ENCODE results near the gene AMBN.
"Not testable (repeated sequence)": the region's sequence is repeated elsewhere in the genome, so short reads cannot be mapped to it uniquely, and the experiment has no call there.

AMBN gene

DNA sequence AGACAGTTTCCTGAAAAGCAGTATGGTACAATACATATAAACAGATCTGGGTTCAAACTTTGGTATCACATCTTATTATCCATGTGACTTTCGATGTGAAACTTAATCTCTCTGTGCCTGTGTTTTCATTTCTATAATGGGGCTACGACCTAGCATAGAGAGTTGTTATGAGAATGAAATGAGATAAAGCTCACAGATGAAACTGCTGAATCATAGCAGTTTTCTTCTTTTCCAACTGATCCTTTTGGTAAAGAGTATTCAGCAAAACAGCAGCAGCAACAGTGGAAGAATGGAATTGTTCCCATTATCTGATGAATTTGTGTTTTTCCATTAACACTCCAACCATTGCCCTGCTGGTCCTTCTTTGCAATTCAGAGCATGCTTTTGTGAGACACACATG is 16.3 kb downstream of the AMBN start:
- DNase-seq (ENCODE audit: low read depth in 1 of 2, low spot score in 1 of 2), result no peak

DNA sequence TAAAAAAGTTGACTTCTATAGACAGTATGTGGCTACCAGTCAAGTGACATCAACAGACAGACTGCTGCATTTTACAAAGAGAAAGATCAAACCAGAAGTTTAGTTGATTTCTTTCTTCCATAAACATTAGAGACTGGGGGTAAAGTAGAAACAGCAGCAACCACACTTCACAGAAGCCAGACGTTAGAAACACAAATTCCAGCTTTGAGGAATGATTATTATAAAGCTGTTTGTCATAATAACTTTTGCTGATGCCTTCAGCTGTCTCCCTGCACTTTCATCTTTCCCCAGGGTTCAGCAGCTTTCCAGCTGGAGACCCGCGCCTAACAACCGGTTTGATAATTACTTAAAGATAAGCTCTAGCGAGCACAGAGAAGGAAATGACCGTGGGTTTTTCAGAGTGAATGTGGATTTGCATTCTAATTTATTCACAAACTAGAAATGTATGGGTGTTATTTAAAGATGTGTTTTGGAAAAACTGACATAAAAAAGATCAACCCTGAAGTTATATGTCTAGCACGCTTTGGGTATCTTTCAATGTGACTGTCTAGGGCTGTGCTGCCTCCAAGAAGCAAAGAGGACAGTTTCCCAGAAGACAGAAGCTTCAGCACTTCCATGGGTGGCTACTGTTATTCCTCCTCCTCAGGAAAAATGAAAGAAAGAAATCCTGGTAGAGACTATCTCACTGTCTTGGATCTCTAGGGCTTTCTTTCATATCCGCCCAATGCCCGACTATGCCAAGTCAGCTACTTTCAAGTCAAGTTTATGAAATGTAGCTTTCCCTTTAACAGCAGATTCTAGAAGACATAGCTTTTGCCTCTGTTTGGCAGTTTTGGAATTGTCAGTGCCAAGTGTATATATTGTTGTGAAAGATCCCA is 21.5 kb downstream of the AMBN start:
- DNase-seq (ENCODE audit: low read depth in 1 of 2, low spot score in 1 of 2), result no peak

GRCh38 chr4:70614184-70614555 is 22.1 kb downstream of the AMBN start:
- DNase-seq (ENCODE audit: low read depth in 1 of 2, low spot score in 1 of 2), result no peak

- DNase-seq (ENCODE audit: low read depth in 1 of 2, low spot score in 1 of 2), result no peak
These were observed 27.2 kb downstream of the AMBN start for GRCh38 chr4:70619288-70619687.

GRCh38 chr4:70619778-70620177 is 27.7 kb downstream of the AMBN start:
- no peak for DNase-seq (ENCODE audit: low read depth in 1 of 2, low spot score in 1 of 2)

DNA sequence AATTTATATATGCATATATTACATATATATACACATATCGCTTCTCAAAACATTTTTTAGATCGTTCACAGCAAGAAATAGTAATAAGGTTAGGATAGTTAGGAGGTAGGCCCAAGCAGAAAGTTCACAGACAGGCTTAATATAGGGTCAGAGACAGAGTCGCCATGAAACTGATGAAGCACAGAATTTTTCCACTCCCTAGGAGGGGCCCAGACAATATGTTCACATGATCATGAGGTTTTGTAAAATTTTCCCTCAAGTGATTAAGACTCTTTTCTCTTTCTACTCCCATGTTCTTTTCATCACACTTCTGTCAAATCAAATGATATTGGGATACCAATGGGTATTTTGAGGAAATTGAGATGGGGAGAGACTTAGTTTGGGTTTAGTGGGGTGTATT is 31.3 kb downstream of the AMBN start:
- no peak for DNase-seq (ENCODE audit: low read depth in 1 of 2, low spot score in 1 of 2)

- DNase-seq (ENCODE audit: low read depth in 1 of 2, low spot score in 1 of 2), result no peak
These were observed 32.3 kb downstream of the AMBN start for GRCh38 chr4:70624226-70624793.

- DNase-seq (ENCODE audit: low read depth in 1 of 2, low spot score in 1 of 2), result no peak
These were observed 35.6 kb downstream of the AMBN start for GRCh38 chr4:70627620-70628019.

DNA sequence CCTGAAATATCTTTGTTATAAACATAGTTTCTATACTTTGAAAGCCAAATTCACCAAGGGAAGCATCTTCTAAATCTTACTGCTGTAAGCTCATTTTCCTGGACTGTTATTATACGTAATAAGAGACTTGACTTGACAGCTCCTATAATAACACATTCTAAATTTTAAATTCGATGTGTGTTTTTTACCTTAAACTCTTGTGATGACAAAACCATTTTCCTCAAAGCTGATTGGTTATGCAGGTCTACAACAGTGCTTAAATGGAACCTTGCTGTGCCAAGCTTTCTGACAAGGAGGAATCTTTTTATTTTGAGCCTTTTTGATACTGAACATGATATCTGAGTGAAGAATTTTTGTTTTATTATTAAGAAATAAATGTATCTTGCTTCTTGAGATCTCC is 36.4 kb downstream of the AMBN start, which contains the start of gene ENAM:
TSS of gene ENAM (plus strand) at position 301 of the 400 bp plus-strand sequence. CDS start 757 bp downstream, outside the sequence.
- DNase-seq (ENCODE audit: low read depth in 1 of 2, low spot score in 1 of 2), result no peak

DNA sequence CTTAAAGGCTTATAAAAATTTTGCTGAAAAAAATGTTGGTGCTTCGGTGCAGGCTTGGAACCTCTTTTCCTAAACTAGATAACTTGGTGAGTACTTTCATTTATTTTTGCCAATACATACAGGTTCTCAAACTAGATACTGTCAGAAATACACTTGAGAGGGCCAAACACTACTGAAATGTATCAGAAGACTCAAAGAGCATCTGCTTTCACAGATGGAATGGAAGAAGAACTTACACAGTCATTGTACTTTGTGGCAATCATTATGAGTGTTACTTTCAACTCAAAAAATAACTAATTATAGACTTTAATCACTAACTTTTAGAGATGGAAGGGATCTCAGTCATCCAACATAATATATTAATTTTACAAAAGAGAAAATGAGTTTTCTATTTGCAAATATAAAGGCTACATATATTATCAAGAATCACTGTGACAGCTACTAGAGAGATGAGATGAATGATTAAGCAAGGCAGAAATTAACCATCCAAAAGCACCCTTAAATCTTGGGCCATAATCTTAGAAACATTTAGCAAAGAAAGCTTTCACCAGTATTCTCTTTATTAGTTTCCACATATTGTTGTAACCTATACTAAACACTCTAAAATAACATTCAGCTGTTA is 37.5 kb downstream of the AMBN start:
- DNase-seq (ENCODE audit: low read depth in 1 of 2, low spot score in 1 of 2), result no peak

GRCh38 chr4:70630162-70630561 is 38.1 kb downstream of the AMBN start:
- no peak for DNase-seq (ENCODE audit: low read depth in 1 of 2, low spot score in 1 of 2)

GRCh38 chr4:70632028-70632427 is 40.0 kb downstream of the AMBN start:
- DNase-seq (ENCODE audit: low read depth in 1 of 2, low spot score in 1 of 2), result no peak

GRCh38 chr4:70634482-70634881 is 42.4 kb downstream of the AMBN start:
- DNase-seq (ENCODE audit: low read depth in 1 of 2, low spot score in 1 of 2), result no peak

- DNase-seq (ENCODE audit: low read depth in 1 of 2, low spot score in 1 of 2), result no peak
These were observed 45.3 kb downstream of the AMBN start for GRCh38 chr4:70637239-70637913.

DNA sequence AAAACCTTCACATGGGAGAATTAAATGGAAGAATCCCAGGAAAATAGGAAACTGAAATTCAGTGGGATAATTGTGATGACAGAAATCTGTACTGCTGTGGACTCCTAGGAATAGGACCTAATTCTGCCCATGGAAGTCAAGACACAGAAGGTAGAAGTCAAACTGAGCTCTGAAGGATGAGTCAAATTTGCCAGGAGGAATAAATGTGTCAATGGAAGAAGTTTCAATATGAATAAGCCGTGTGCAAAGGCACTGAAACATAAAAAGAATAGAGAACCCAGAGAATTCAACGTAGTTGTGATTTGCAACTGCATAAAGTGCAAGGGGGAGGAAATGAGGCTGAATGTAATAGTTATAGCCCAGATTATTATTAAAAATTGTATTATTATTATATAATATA is 48.1 kb downstream of the AMBN start:
- DNase-seq (ENCODE audit: low read depth in 1 of 2, low spot score in 1 of 2), result no peak

GRCh38 chr4:70650741-70651140 is 58.7 kb downstream of the AMBN start:
- not testable (repeated sequence) for DNase-seq (ENCODE audit: low read depth in 1 of 2, low spot score in 1 of 2)

DNA sequence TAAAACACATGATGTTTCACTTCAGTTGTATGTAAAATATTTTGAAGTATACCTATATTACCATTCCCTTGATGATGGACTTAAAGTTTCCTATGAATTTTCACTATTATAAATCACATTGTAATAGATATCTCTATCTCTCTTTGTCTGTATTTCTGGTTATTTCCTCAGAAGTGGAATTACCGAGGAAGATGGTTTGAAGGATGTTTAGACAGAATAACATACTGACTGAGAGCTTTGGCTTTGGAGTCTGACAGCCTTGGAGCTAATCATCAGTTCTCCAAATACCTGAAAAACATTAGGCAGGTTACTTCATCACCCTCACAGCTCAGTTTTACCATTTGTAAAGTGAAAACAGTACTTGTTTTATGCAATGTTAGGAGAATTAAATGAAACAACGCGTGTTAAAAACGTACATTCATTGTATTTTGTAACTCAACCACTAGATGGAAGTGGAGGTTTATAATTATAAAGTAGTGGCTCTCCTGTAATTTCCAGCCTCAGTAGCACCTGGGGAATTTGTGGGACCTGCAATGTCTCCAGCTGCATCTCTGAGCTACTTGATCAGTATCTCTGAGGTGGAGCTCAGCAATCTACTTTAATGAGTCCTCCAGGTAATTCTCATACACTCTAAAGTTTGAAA is 59.9 kb downstream of the AMBN start:
- DNase-seq (ENCODE audit: low read depth in 1 of 2, low spot score in 1 of 2), result no peak

- DNase-seq (ENCODE audit: low read depth in 1 of 2, low spot score in 1 of 2), result no peak
These were observed 62.6 kb downstream of the AMBN start for GRCh38 chr4:70654605-70655011.

Measured in activated T-helper 1 cell treated with anti-CD3 and anti-CD28 coated beads, Interleukin-2, amount 50 U/mL, for 16 hours (primary cell).